ENCODE data around the gene AKAP9.

DNA sequence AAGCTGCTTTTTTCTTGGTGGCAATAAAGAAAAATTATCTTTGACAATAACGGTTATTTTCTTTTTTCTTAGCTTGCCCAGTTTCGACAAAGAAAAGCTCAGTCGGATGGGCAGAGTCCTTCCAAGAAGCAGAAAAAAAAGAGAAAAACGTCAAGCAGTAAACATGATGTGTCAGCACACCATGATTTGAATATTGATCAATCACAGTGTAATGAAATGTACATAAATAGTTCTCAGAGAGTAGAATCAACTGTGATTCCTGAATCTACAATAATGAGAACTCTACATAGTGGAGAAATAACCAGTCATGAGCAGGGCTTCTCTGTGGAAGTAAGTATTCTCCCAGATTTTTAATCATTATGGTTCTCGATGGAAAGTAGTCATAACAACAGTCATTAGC, 33.0 kb downstream of the AKAP9 start:
- TF ChIP-seq, protein P1, sequence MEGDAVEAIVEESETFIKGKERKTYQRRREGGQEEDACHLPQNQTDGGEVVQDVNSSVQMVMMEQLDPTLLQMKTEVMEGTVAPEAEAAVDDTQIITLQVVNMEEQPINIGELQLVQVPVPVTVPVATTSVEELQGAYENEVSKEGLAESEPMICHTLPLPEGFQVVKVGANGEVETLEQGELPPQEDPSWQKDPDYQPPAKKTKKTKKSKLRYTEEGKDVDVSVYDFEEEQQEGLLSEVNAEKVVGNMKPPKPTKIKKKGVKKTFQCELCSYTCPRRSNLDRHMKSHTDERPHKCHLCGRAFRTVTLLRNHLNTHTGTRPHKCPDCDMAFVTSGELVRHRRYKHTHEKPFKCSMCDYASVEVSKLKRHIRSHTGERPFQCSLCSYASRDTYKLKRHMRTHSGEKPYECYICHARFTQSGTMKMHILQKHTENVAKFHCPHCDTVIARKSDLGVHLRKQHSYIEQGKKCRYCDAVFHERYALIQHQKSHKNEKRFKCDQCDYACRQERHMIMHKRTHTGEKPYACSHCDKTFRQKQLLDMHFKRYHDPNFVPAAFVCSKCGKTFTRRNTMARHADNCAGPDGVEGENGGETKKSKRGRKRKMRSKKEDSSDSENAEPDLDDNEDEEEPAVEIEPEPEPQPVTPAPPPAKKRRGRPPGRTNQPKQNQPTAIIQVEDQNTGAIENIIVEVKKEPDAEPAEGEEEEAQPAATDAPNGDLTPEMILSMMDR (IDR thresholded peaks at IDR 0.05) = no peak
- TF ChIP-seq POLR2A (IDR thresholded peaks at IDR 0.05) = no peak
